GM23248 (cell line): Measurements from ENCODE around the gene KCNT1.

Experiments
- EZH2 ChIP-seq: fragments of 200-600 bp; sonication (generic); IDR thresholded peaks from 2 replicates; pipeline ENCODE4 v1.6.1; 2018; ENCODE audit warnings: antibody characterized with exemption, mild to moderate bottlenecking; ENCODE audit not compliant: insufficient read depth, poor library complexity, severe bottlenecking
- EZH2phosphoT487 ChIP-seq: fragments of 200-600 bp; sonication (generic); IDR thresholded peaks from 2 replicates; pipeline ENCODE4 v1.6.1; 2018; ENCODE audit warnings: antibody characterized with exemption, moderate library complexity, mild to moderate bottlenecking, low read depth; ENCODE audit not compliant: insufficient read depth

DNA sequence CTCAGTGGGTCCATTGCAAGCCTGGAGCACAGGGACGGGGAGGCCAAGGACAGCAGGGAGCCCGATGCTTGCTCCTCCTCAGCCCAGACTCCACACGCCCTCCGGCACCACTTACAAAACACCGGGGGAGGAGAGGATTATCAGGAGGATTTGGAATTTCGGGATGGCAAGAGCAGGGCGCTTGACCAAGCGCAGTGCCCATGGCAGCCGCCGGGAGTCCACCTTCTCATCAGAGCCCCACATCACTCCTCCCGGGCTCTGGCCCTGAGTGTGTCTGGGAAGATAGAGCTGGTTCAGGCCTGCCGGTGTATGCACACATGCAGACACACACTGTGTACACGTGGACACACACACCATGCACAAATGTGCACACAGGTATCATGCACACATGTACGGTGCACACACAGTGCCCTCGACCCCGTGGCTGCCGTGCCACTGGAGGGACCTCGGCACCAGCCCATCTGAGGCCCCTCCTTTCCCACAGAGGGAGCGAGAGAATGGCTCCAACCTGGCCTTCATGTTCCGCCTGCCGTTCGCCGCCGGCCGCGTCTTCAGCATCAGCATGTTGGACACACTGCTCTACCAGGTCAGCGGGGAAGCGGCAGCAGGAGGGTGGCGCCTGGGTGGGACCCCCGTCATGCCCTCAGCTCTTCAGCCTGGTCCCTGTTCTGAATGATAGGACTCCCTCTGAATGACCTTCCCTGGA, 81.7 kb downstream of the KCNT1 start:
- no peak for TF ChIP-seq EZH2phosphoT487
- no peak for TF ChIP-seq EZH2
